SK-N-SH treated with all-trans-retinoic acid at 6 μM for 48 hours (cell line): ENCODE measurements around the gene CDH20.
"Not testable (repeated sequence)": the region's sequence is repeated elsewhere in the genome, so short reads cannot be mapped to it uniquely, and the experiment has no call there.

ENCODE experiments used
- ATAC-seq: fragments of 200-7000 bp; cut with Tn5 transposase; 3 replicates; pipeline ENCODE4 v1.9.1; 2020; ENCODE audit warnings: mild to moderate bottlenecking, moderate library complexity
- ARNTL ChIP-seq: fragments of 450-650 bp; formaldehyde crosslinking; IDR thresholded peaks from 2 replicates; pipeline ENCODE4 v1.5.0; 2020; ENCODE audit warnings: low read depth, mild to moderate bottlenecking, moderate library complexity, borderline replicate concordance
- BACH2 ChIP-seq: fragments of 250-450 bp; sonication (Bioruptor Pico); IDR thresholded peaks from 2 replicates; pipeline ENCODE4 v1.9.0; 2021; ENCODE audit warnings: mild to moderate bottlenecking, borderline replicate concordance
- CREB5 ChIP-seq: fragments of 250-450 bp; sonication (Bioruptor Pico); IDR thresholded peaks from 2 replicates; pipeline ENCODE4 v1.5.1; 2020; ENCODE audit warnings: low read depth, mild to moderate bottlenecking, moderate library complexity
- CSDC2 ChIP-seq: fragments of 250-450 bp; sonication (Bioruptor Pico); IDR thresholded peaks from 2 replicates; pipeline ENCODE4 v1.5.0; 2020; ENCODE audit warnings: mild to moderate bottlenecking, moderate library complexity
- CSRNP3 ChIP-seq: fragments of 250-450 bp; sonication (Bioruptor Pico); IDR thresholded peaks from 2 replicates; pipeline ENCODE4 v1.5.1; 2021; ENCODE audit warnings: mild to moderate bottlenecking, moderate library complexity
- ESRRG ChIP-seq: fragments of 250-450 bp; sonication (Bioruptor Pico); IDR thresholded peaks from 2 replicates; pipeline ENCODE4 v1.6.1; 2021; ENCODE audit warnings: mild to moderate bottlenecking
- GLIS3 ChIP-seq: fragments of 250-450 bp; sonication (Bioruptor Pico); IDR thresholded peaks from 2 replicates; pipeline ENCODE4 v1.5.0; 2020; ENCODE audit warnings: mild to moderate bottlenecking, moderate library complexity
- ISL1 ChIP-seq: fragments of 250-450 bp; sonication (Bioruptor Pico); IDR thresholded peaks from 2 replicates; pipeline ENCODE4 v2.1.2; 2022; ENCODE audit warnings: mild to moderate bottlenecking, moderate library complexity
- OSR1 ChIP-seq: fragments of 250-450 bp; sonication (Bioruptor Pico); IDR thresholded peaks from 2 replicates; pipeline ENCODE4 v1.8.0; 2022; ENCODE audit warnings: moderate library complexity, mild to moderate bottlenecking, inconsistent platforms
- PATZ1 ChIP-seq: fragments of 250-450 bp; sonication (Bioruptor Pico); IDR thresholded peaks from 2 replicates; pipeline ENCODE4 v1.8.0; 2020; ENCODE audit warnings: mild to moderate bottlenecking, moderate library complexity, borderline replicate concordance
- POU6F1 ChIP-seq: fragments of 250-450 bp; sonication (Bioruptor Pico); IDR thresholded peaks from 2 replicates; pipeline ENCODE4 v1.8.0; 2021; ENCODE audit warnings: low read depth, mild to moderate bottlenecking, moderate library complexity, borderline replicate concordance
- PPARA ChIP-seq: fragments of 250-450 bp; sonication (Bioruptor Pico); IDR thresholded peaks from 2 replicates; pipeline ENCODE4 v1.5.0; 2020; ENCODE audit warnings: mild to moderate bottlenecking, borderline replicate concordance
- RARB ChIP-seq: fragments of 250-450 bp; sonication (Bioruptor Pico); IDR thresholded peaks from 2 replicates; pipeline ENCODE4 v1.8.0; 2021; ENCODE audit warnings: mild to moderate bottlenecking, moderate library complexity
- SNAI2 ChIP-seq: fragments of 250-450 bp; sonication (Bioruptor Pico); IDR thresholded peaks from 2 replicates; pipeline ENCODE4 v1.5.0; 2020; ENCODE audit warnings: mild to moderate bottlenecking, moderate library complexity
- TCF4 ChIP-seq: fragments of 250-450 bp; sonication (Bioruptor Pico); IDR thresholded peaks from 2 replicates; pipeline ENCODE4 v1.8.0; 2021; ENCODE audit warnings: mild to moderate bottlenecking, moderate library complexity, borderline replicate concordance
- TOX ChIP-seq: fragments of 250-450 bp; sonication (Bioruptor Pico); IDR thresholded peaks from 2 replicates; pipeline ENCODE4 v1.8.0; 2021; ENCODE audit warnings: mild to moderate bottlenecking, moderate library complexity, borderline replicate concordance
- ZC3H10 ChIP-seq: fragments of 250-450 bp; sonication (Bioruptor Pico); IDR thresholded peaks from 2 replicates; pipeline ENCODE4 v1.5.1; 2021; ENCODE audit warnings: mild to moderate bottlenecking, moderate library complexity
- ZFP3 ChIP-seq: fragments of 250-450 bp; sonication (Bioruptor Pico); IDR thresholded peaks from 2 replicates; pipeline ENCODE4 v1.5.0; 2020; ENCODE audit warnings: mild to moderate bottlenecking, moderate library complexity
- ZFP30 ChIP-seq: fragments of 450-650 bp; formaldehyde crosslinking; IDR thresholded peaks from 2 replicates; pipeline ENCODE4 v1.5.0; 2022; ENCODE audit warnings: mild to moderate bottlenecking, moderate library complexity
- ZNF565 ChIP-seq: fragments of 450-650 bp; formaldehyde crosslinking; conservative IDR thresholded peaks from 2 replicates; pipeline ENCODE4 v1.5.0; 2020; ENCODE audit warnings: low read depth, mild to moderate bottlenecking, moderate library complexity
- ZNF70 ChIP-seq: fragments of 450-650 bp; formaldehyde crosslinking; IDR thresholded peaks from 2 replicates; pipeline ENCODE4 v1.5.0; 2020; ENCODE audit warnings: mild to moderate bottlenecking, moderate library complexity
- ZNF8 ChIP-seq: fragments of 450-650 bp; formaldehyde crosslinking; IDR thresholded peaks from 2 replicates; pipeline ENCODE4 v1.5.0; 2020; ENCODE audit warnings: mild to moderate bottlenecking, moderate library complexity

The CDH20 gene

GRCh38 chr18:61362511-61362910 lies 29.3 kb downstream of the CDH20 start:
- ATAC-seq, result no peak
- TF ChIP-seq TOX (CRISPR knock-in tag), result no peak

GRCh38 chr18:61364953-61365352 lies 31.7 kb downstream of the CDH20 start:
- TF ChIP-seq ZFP3 (CRISPR knock-in tag) (no peak), ZNF70 (CRISPR knock-in tag) (no peak), BACH2 (CRISPR knock-in tag) (no peak), ZNF565 (no peak), POU6F1 (CRISPR knock-in tag) (no peak), ZC3H10 (CRISPR knock-in tag) (no peak), PPARA (CRISPR knock-in tag) (no peak), RARB (CRISPR knock-in tag) (no peak), ESRRG (CRISPR knock-in tag) (no peak), ZNF8 (CRISPR knock-in tag) (no peak), GLIS3 (CRISPR knock-in tag) (no peak), CSRNP3 (no peak), ZFP30 (no peak), PATZ1 (no peak), CREB5 (CRISPR knock-in tag) (no peak), ARNTL (CRISPR knock-in tag) (no peak), TCF4 (no peak), SNAI2 (CRISPR knock-in tag) (no peak), ISL1 (CRISPR knock-in tag) (no peak)
- ATAC-seq, result no peak

- no peak for TF ChIP-seq CSRNP3
- TF ChIP-seq OSR1, result no peak
- no peak for TF ChIP-seq TOX (CRISPR knock-in tag)
- no peak for TF ChIP-seq RARB (CRISPR knock-in tag)
- no peak for TF ChIP-seq SNAI2 (CRISPR knock-in tag)
- no peak for TF ChIP-seq ZC3H10 (CRISPR knock-in tag)
- TF ChIP-seq CREB5 (CRISPR knock-in tag), result no peak
- no peak for TF ChIP-seq CSDC2
- TF ChIP-seq PATZ1, result no peak
- no peak for TF ChIP-seq POU6F1 (CRISPR knock-in tag)
- TF ChIP-seq PPARA (CRISPR knock-in tag), result no peak
- TF ChIP-seq ESRRG (CRISPR knock-in tag), result no peak
- no peak for TF ChIP-seq ZNF565
- ATAC-seq, result no peak
Measured at GRCh38 chr18:61368001-61368400, 34.8 kb downstream of the CDH20 start.

- not testable (repeated sequence) for ATAC-seq
Measured at GRCh38 chr18:61369671-61370070, 36.4 kb downstream of the CDH20 start.
